ENCODE data around the gene USP17L11. TPM values are rescaled to one million over a fixed set of nuclear protein-coding genes. Genes with fewer than 3 reads are reported as not detected.
"Not testable (repeated sequence)": the region's sequence is repeated elsewhere in the genome, so short reads cannot be mapped to it uniquely, and the experiment has no call there.

USP17L11 gene, protein sequence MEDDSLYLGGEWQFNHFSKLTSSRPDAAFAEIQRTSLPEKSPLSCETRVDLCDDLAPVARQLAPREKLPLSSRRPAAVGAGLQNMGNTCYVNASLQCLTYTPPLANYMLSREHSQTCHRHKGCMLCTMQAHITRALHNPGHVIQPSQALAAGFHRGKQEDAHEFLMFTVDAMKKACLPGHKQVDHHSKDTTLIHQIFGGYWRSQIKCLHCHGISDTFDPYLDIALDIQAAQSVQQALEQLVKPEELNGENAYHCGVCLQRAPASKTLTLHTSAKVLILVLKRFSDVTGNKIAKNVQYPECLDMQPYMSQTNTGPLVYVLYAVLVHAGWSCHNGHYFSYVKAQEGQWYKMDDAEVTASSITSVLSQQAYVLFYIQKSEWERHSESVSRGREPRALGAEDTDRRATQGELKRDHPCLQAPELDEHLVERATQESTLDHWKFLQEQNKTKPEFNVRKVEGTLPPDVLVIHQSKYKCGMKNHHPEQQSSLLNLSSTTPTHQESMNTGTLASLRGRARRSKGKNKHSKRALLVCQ
- total RNA-seq: not detected in 2 replicates

DNA sequence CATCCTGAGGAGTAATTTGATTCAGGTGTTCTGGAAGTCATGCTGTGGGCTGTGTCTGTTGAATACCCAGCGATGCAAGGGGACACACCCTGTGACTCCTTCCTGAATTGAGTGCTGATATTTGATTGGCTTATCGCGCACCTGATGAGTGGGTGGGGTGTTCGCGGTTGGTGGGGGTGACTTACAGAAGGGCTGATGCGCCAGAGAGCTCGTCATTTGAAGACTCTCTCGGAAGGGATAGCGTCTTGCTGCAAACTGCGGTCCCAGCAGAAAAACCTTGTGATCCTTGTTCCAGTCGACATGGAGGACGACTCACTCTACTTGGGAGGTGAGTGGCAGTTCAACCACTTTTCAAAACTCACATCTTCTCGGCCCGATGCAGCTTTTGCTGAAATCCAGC, at the start of gene USP17L11:
Gene USP17L11, plus strand, starts transcription at position 301 of the 400 bp plus-strand sequence. Its CDS starts 0 bp downstream, at position 301.
- not testable (repeated sequence) for DNase-seq (ENCODE audit: low read depth in 2 of 2)

DNA sequence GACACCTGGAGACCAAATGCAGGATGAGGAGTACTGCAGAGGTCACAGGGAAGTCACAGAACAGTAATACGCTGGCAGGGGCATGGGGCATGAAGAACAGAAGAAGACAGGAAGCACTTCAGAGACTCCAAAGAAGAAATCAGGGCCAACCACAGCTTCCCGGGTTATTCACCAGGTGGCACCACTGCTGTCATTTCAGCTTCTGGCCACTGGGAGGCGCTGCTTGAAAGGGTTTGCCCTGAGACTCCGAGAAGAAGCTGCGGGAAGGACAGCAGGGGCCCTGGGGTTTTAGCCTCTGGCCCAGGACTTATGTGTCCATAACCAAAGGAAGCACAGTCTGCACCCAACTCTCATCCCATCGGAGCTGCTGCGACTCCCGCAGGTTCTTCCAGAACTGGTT, 49.2 kb upstream of the USP17L11 start:
- DNase-seq (ENCODE audit: low read depth in 2 of 2): not testable (repeated sequence)

DNA sequence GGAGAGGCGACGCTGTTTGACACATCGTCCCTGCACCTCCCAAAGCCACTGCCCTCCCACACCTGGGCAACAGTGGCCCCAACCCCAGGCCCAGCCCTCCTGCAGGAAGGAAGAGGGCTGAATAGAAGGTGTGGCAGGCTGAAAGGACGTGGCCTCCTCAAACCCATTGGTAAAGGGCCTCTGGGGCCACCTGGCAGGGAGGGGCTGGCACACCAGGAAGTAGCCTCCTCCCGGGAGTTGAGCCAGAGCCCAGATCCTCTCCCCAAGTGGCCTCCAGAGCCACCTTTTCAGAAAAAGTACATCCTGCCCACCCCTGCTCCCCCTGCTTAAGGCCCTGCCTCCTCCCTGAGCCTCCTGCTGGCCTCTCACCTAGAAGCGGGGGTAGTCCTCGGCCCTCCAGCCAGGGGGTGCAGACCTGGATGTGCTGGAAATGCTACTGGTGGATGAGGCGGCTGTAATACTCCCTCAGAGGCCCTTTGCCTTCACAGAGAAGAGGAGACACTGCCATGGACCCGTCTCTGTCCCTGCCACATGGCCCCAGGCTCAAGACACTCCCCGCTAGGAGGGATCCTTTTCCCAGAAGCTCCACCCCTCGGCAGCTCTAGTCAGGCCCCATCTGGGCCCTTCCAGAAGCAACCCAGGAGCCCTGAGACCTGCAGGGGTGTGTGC, 45.3 kb upstream of the USP17L11 start, which contains the start of gene FAM90A26:
Gene FAM90A26, plus strand, starts transcription at position 619 of the 669 bp plus-strand sequence. CDS start 2,764 bp downstream, outside the sequence.
- not testable (repeated sequence) for DNase-seq (ENCODE audit: low read depth in 2 of 2)

DNA sequence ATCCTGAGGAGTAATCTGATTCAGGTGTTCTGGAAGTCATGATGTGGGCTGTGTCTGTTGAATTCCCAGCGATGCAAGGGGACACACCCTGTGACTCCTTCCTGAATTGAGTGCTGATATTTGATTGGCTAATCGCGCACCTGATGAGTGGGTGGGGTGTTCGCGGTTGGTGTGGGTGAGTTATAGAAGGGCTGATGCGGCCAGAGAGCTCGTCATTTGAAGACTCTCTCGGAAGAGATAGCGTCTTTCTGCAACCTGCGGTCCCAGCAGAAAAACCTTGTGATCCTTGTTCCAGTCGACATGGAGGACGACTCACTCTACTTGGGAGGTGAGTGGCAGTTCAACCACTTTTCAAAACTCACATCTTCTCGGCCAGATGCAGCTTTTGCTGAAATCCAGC, 4.8 kb upstream of the USP17L11 start, which contains the start of gene USP17L10:
Gene USP17L10, plus strand, starts transcription at position 301 of the 400 bp plus-strand sequence. Its CDS starts 0 bp downstream, at position 301.
- not testable (repeated sequence) for DNase-seq (ENCODE audit: low read depth in 2 of 2)

DNA sequence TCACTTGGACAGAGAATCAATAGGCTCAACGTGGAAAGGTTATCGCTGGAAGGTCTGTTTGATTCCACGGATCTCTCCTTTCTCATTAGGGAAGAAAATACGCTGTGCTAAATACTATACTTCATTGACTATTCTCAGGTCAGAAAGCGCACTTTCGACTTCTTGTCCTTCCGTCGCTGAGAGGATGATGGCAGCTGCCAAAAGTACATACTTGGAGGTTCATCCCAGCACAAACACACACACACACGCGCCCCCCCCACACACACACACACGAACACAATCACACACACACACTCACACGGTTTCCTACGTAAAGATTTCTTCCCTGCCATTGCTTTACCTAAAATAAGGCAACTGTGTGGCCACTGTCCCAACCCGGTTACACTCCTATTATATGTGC, 504 bp upstream of the USP17L11 start:
- DNase-seq (ENCODE audit: low read depth in 2 of 2): not testable (repeated sequence)

DNA sequence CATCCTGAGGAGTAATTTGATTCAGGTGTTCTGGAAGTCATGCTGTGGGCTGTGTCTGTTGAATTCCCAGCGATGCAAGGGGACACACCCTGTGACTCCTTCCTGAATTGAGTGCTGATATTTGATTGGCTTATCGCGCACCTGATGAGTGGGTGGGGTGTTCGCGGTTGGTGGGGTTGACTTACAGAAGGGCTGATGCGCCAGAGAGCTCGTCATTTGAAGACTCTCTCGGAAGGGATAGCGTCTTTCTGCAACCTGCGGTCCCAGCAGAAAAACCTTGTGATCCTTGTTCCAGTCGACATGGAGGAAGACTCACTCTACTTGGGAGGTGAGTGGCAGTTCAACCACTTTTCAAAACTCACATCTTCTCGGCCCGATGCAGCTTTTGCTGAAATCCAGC, 4.6 kb downstream of the USP17L11 start, which contains the start of gene USP17L12:
Gene USP17L12, plus strand, starts transcription at position 301 of the 400 bp plus-strand sequence. Its CDS starts 0 bp downstream, at position 301.
- DNase-seq (ENCODE audit: low read depth in 2 of 2): not testable (repeated sequence)

DNA sequence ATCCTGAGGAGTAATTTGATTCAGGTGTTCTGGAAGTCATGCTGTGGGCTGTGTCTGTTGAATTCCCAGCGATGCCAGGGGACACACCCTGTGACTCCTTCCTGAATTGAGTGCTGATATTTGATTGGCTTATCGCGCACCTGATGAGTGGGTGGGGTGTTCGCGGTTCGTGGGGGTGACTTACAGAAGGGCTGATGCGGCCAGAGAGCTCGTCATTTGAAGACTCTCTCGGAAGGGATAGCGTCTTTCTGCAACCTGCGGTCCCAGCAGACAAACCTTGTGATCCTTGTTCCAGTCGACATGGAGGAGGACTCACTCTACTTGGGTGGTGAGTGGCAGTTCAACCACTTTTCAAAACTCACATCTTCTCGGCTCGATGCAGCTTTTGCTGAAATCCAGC, 9.4 kb downstream of the USP17L11 start, which contains the start of gene USP17L13:
Gene USP17L13, plus strand, starts transcription at position 301 of the 400 bp plus-strand sequence. Its CDS starts 0 bp downstream, at position 301.
- DNase-seq (ENCODE audit: low read depth in 2 of 2): not testable (repeated sequence)

DNA sequence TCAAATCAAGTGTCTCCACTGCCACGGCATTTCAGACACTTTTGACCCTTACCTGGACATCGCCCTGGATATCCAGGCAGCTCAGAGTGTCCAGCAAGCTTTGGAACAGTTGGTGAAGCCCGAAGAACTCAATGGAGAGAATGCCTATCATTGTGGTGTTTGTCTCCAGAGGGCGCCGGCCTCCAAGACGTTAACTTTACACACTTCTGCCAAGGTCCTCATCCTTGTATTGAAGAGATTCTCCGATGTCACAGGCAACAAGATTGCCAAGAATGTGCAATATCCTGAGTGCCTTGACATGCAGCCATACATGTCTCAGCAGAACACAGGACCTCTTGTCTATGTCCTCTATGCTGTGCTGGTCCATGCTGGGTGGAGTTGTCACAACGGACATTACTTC, 15.0 kb downstream of the USP17L11 start:
- DNase-seq (ENCODE audit: low read depth in 2 of 2): not testable (repeated sequence)

DNA sequence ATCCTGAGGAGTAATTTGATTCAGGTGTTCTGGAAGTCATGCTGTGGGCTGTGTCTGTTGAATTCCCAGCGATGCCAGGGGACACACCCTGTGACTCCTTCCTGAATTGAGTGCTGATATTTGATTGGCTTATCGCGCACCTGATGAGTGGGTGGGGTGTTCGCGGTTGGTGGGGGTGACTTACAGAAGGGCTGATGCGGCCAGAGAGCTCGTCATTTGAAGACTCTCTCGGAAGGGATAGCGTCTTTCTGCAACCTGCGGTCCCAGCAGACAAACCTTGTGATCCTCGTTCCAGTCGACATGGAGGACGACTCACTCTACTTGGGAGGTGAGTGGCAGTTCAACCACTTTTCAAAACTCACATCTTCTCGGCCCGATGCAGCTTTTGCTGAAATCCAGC, 18.9 kb downstream of the USP17L11 start, which contains the start of gene USP17L15:
Gene USP17L15, plus strand, starts transcription at position 301 of the 400 bp plus-strand sequence. Its CDS starts 0 bp downstream, at position 301.
- not testable (repeated sequence) for DNase-seq (ENCODE audit: low read depth in 2 of 2)

DNA sequence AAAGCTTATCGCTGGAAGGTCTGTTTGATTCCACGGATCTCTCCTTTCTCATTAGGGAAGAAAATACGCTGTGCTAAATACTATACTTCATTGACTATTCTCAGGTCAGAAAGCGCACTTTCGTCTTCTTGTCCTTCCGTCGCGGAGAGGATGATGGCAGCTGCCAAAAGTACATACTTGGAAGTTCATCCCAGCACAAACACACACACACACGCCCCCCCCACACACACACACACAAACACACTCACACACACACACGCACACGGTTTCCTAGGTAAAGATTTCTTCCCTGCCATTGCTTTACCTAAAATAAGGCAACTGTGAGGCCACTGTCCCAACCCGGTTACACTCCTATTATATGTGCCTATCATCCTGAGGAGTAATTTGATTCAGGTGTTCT, 23.3 kb downstream of the USP17L11 start:
- not testable (repeated sequence) for DNase-seq (ENCODE audit: low read depth in 2 of 2)

DNA sequence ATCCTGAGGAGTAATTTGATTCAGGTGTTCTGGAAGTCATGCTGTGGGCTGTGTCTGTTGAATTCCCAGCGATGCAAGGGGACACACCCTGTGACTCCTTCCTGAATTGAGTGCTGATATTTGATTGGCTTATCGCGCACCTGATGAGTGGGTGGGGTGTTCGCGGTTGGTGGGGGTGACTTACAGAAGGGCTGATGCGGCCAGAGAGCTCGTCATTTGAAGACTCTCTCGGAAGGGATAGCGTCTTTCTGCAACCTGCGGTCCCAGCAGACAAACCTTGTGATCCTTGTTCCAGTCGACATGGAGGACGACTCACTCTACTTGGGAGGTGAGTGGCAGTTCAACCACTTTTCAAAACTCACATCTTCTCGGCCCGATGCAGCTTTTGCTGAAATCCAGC, 28.4 kb downstream of the USP17L11 start, which contains the start of gene USP17L17:
Gene USP17L17, plus strand, starts transcription at position 301 of the 400 bp plus-strand sequence. Its CDS starts 0 bp downstream, at position 301.
- not testable (repeated sequence) for DNase-seq (ENCODE audit: low read depth in 2 of 2)

DNA sequence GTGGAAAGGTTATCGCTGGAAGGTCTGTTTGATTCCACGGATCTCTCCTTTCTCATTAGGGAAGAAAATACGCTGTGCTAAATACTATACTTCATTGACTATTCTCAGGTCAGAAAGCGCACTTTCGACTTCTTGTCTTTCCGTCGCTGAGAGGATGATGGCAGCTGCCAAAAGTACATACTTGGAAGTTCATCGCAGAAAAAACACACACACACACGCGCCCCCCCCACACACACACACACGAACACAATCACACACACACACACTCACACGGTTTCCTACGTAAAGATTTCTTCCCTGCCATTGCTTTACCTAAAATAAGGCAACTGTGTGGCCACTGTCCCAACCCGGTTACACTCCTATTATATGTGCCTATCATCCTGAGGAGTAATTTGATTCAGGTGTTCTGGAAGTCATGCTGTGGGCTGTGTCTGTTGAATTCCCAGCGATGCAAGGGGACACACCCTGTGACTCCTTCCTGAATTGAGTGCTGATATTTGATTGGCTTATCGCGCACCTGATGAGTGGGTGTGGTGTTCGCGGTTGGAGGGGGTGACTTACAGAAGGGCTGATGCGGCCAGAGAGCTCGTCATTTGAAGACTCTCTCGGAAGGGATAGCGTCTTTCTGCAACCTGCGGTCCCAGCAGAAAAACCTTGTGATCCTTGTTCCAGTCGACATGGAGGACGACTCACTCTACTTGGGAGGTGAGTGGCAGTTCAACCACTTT, 32.9 kb downstream of the USP17L11 start, which contains the start of gene USP17L18:
Gene USP17L18, plus strand, starts transcription at position 678 of the 728 bp plus-strand sequence. Its CDS starts 0 bp downstream, at position 678.
- not testable (repeated sequence) for DNase-seq (ENCODE audit: low read depth in 2 of 2)

DNA sequence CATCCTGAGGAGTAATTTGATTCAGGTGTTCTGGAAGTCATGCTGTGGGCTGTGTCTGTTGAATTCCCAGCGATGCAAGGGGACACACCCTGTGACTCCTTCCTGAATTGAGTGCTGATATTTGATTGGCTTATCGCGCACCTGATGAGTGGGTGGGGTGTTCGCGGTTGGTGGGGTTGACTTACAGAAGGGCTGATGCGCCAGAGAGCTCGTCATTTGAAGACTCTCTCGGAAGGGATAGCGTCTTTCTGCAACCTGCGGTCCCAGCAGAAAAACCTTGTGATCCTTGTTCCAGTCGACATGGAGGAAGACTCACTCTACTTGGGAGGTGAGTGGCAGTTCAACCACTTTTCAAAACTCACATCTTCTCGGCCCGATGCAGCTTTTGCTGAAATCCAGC, 37.9 kb downstream of the USP17L11 start, which contains the start of gene USP17L19:
Gene USP17L19, plus strand, starts transcription at position 301 of the 400 bp plus-strand sequence. Its CDS starts 0 bp downstream, at position 301.
- DNase-seq (ENCODE audit: low read depth in 2 of 2): not testable (repeated sequence)

DNA sequence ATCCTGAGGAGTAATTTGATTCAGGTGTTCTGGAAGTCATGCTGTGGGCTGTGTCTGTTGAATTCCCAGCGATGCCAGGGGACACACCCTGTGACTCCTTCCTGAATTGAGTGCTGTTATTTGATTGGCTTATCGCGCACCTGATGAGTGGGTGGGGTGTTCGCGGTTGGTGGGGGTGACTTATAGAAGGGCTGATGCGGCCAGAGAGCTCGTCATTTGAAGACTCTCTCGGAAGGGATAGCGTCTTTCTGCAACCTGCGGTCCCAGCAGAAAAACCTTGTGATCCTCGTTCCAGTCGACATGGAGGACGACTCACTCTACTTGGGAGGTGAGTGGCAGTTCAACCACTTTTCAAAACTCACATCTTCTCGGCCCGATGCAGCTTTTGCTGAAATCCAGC, 42.6 kb downstream of the USP17L11 start, which contains the start of gene USP17L20:
Gene USP17L20, plus strand, starts transcription at position 301 of the 400 bp plus-strand sequence. Its CDS starts 0 bp downstream, at position 301.
- DNase-seq (ENCODE audit: low read depth in 2 of 2): not testable (repeated sequence)

DNA sequence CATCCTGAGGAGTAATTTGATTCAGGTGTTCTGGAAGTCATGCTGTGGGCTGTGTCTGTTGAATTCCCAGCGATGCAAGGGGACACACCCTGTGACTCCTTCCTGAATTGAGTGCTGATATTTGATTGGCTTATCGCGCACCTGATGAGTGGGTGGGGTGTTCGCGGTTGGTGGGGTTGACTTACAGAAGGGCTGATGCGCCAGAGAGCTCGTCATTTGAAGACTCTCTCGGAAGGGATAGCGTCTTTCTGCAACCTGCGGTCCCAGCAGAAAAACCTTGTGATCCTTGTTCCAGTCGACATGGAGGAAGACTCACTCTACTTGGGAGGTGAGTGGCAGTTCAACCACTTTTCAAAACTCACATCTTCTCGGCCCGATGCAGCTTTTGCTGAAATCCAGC, 47.4 kb downstream of the USP17L11 start, which contains the start of gene USP17L21:
Gene USP17L21, plus strand, starts transcription at position 301 of the 400 bp plus-strand sequence. Its CDS starts 0 bp downstream, at position 301.
- DNase-seq (ENCODE audit: low read depth in 2 of 2): not testable (repeated sequence)

Other genes starting within 250 kb of the USP17L11 start
- not detected in 2 replicates for gene FAM90A26, start 45.0 kb upstream of the USP17L11 start, total RNA-seq
- gene USP17L10, start 4.7 kb upstream of the USP17L11 start, total RNA-seq: not detected in 2 replicates
- gene USP17L12, start 4.7 kb downstream of the USP17L11 start, total RNA-seq: not detected in 2 replicates
- gene USP17L13, start 9.5 kb downstream of the USP17L11 start, total RNA-seq: not detected in 2 replicates
- not detected in 2 replicates for gene USP17L15, start 19.0 kb downstream of the USP17L11 start, total RNA-seq
- gene USP17L17, start 28.5 kb downstream of the USP17L11 start, total RNA-seq: not detected in 2 replicates
- not detected in 2 replicates for gene USP17L18, start 33.2 kb downstream of the USP17L11 start, total RNA-seq
- not detected in 2 replicates for gene USP17L19, start 38.0 kb downstream of the USP17L11 start, total RNA-seq
- not detected in 2 replicates for gene USP17L20, start 42.7 kb downstream of the USP17L11 start, total RNA-seq
- not detected in 2 replicates for gene USP17L21, start 47.5 kb downstream of the USP17L11 start, total RNA-seq
- not detected in 2 replicates for gene USP17L22, start 52.2 kb downstream of the USP17L11 start, total RNA-seq
- gene USP17L24, start 109.8 kb downstream of the USP17L11 start, total RNA-seq: not detected in 2 replicates
- gene USP17L25, start 114.5 kb downstream of the USP17L11 start, total RNA-seq: not detected in 2 replicates
- not detected in 2 replicates for gene USP17L26, start 119.3 kb downstream of the USP17L11 start, total RNA-seq
- gene USP17L5, start 124.0 kb downstream of the USP17L11 start, total RNA-seq: not detected in 2 replicates
- gene USP17L27, start 128.7 kb downstream of the USP17L11 start, total RNA-seq: not detected in 2 replicates
- not detected in 2 replicates for gene USP17L28, start 133.5 kb downstream of the USP17L11 start, total RNA-seq
- gene USP17L29, start 138.2 kb downstream of the USP17L11 start, total RNA-seq: not detected in 2 replicates
- gene USP17L30, start 147.7 kb downstream of the USP17L11 start, total RNA-seq: not detected in 2 replicates
- gene DEFB131A, start 229.0 kb downstream of the USP17L11 start, total RNA-seq: not detected in 2 replicates

Data from dermis microvascular lymphatic vessel endothelial cell (primary cell).